Sigmoid colon (tissue), 7 donors: ENCODE measurements around the gene WSB1. TPM values are rescaled to one million over a fixed set of nuclear protein-coding genes. Genes with fewer than 3 reads are reported as not detected.
"Not testable (repeated sequence)": the region's sequence is repeated elsewhere in the genome, so short reads cannot be mapped to it uniquely, and the experiment has no call there.

Source experiments
- DNase-seq: peaks from one replicate; pipeline ENCODE4 v3.0.0-alpha.2; 2019
- H3K27ac ChIP-seq, 4 donors: fragments of 200-600 bp; sonication (generic); one replicate each; pipeline ENCODE4 v1.5.1; 2016 to 2019; ENCODE audit warnings: mild to moderate bottlenecking in 1 of 4
- H3K27me3 ChIP-seq, 3 donors: fragments of 200-600 bp; sonication (generic); one replicate each; pipeline ENCODE4 v1.5.1; 2019; ENCODE audit warnings: mild to moderate bottlenecking in 1 of 3
- H3K36me3 ChIP-seq, 4 donors: fragments of 200-600 bp; sonication (generic); one replicate each; pipeline ENCODE4 v1.5.1; 2016 to 2019
- H3K4me1 ChIP-seq, 4 donors: fragments of 200-600 bp; sonication (generic); one replicate each; pipeline ENCODE4 v1.5.1; 2017 to 2019
- H3K4me3 ChIP-seq, 4 donors: fragments of 200-600 bp; sonication (generic); one replicate each; pipeline ENCODE4 v1.5.1; 2017 to 2019; ENCODE audit warnings: mild to moderate bottlenecking in 2 of 4, moderate library complexity in 1 of 4
- H3K9me3 ChIP-seq, 4 donors: fragments of 200-600 bp in 3 of 4; sonication (generic) in 3 of 4; one replicate each; pipeline versions ENCODE4 v1.5.1 to v1.6.1; 2013 to 2019
- CTCF ChIP-seq, 4 experiments: fragments of 450-650 bp in 3 of 4; fragments of 200-600 bp in 1 of 4; IDR thresholded peaks; one replicate each; pipeline ENCODE4 v1.5.1; 2016 to 2019; ENCODE audit warnings: antibody characterized with exemption in 4 of 4, mild to moderate bottlenecking in 3 of 4, moderate library complexity in 2 of 4
- EP300 ChIP-seq, 4 donors: sonication (generic); formaldehyde crosslinking; IDR thresholded peaks; one replicate each; pipeline ENCODE4 v1.6.1; 2017; ENCODE audit warnings: antibody characterized with exemption in 4 of 4
- POLR2A ChIP-seq, 2 donors: fragments of 450-650 bp; IDR thresholded peaks; one replicate each; pipeline ENCODE4 v1.6.1; 2016; ENCODE audit warnings: antibody characterized with exemption in 2 of 2, mild to moderate bottlenecking in 2 of 2, moderate library complexity in 2 of 2
- POLR2AphosphoS5 ChIP-seq, 4 donors: sonication (generic); formaldehyde crosslinking; IDR thresholded peaks; one replicate each; pipeline ENCODE4 v1.6.1; 2017; ENCODE audit warnings: antibody characterized with exemption in 4 of 4
- WGBS, 2 donors: extraction: QIAGEN DNeasy Blood & Tissue Kit; methylation state at CpG; one replicate each; pipeline ENCODE4 v1.1.7; 2013; 5-methylcytosine and 5-hydroxymethylcytosine counted together
- intact Hi-C: fragments of 100-400 bp; cut with DNase I; formaldehyde crosslinking; loops from one replicate; pipeline ENCODE4 v1.15.1; 2023
- polyA plus RNA-seq, 3 donors: library from polyadenylated mRNA; stranded (reverse); fragments of 200-250 nt; gene quantifications; one replicate each; pipeline ENCODE4 v1.2.3, GENCODE V29; 2013
- total RNA-seq, 4 donors: library from RNA; depleted of rRNA; stranded (reverse); fragments of >200 nt; gene quantifications; one replicate each; pipeline ENCODE4 v1.1.0, GENCODE V29; 2016
- donor health status: healthy with polysubstance abuse.
- donor health status: Bipolar disorder and iron deficiency.
- donor health status: healthy.

WSB1 gene
- total and polyA plus RNA-seq, 7 donors: 23.4 to 240 (median 111) TPM

DNA sequence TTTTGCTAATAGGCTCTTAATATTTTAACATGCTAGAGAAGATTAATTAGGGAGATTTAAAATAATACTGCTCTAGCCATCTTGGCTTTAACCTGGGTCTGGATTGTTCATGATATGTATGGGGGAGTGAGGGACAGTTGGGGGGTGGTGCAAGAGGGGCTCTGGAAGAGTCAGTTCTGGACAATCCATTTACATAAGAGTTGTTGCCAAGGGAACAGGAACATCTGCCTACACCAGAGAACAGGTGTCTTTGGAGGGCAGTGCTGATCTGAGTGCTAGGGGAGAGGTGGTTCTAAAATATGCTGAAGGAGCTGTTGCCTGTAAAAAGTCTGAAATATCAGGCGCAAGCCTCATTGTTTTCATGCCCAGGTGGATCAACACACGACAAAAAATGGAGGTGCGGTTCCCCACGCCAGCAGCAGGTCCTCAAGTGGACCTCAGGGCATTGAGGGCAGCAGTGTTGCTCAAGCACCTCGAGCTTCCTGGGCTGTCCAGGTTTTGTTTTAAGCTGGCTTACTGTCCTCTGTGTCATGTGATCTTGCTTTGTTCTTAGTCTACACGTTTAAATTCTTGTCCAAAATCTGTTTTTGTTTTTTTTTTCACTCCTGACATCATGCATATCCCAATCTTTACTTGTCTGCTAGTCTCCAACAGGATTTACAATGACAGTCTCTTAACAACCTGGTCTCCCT lies 25.4 kb upstream of the WSB1 start:
- Histone ChIP-seq H3K4me1 (no peaks in the 10 kb centered on the region), H3K27me3 (no peaks in the 10 kb centered on the region), H3K27ac (no peak overlapping the region), H3K4me3 (no peak overlapping the region), H3K36me3 (no peaks in the 10 kb centered on the region), H3K9me3 (no peaks in the 10 kb centered on the region)
- no peak for TF ChIP-seq CTCF (IDR thresholded peaks at IDR 0.05)
- no peak for TF ChIP-seq EP300 (IDR thresholded peaks at IDR 0.05)
- no peak for TF ChIP-seq POLR2AphosphoS5 (IDR thresholded peaks at IDR 0.05)
- no peak for TF ChIP-seq POLR2A (IDR thresholded peaks at IDR 0.05)
- intact Hi-C loops: no loop called here
- no peak for DNase-seq
- 75 to 78% methylated on average over 6 of the region's 6 CpGs for WGBS, 2 donors

DNA sequence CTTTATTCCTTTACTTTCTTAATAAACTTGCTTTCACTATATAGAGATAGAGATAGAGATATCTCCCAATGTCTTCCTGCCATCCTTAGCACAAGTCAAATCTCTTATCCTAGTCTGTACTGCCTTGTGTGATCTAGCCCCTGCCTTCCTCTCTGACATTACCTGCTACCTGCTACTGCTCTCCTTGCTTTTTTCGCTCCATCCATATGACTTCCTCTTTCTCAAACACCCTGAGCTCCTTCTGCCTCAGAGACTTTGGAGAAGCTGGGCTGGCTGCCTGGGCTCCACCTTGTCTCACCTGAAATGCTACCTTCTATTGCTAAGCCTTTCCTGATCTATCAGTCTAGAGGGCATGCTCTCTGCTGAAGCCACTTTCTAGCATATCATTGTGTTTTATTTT lies 24.7 kb upstream of the WSB1 start:
- no peak overlapping the region for H3K27ac ChIP-seq
- TF ChIP-seq EP300 (IDR thresholded peaks at IDR 0.05): no peak
- TF ChIP-seq POLR2AphosphoS5 (IDR thresholded peaks at IDR 0.05): no peak
- TF ChIP-seq POLR2A (IDR thresholded peaks at IDR 0.05): no peak
- TF ChIP-seq CTCF (IDR thresholded peaks at IDR 0.05): no peak
- 71 to 80% methylated on average over 1 of the region's 1 CpG for WGBS, 2 donors
- H3K27me3 ChIP-seq: no peaks in the 10 kb centered on the region
- no peaks in the 10 kb centered on the region for H3K9me3 ChIP-seq
- H3K4me3 ChIP-seq: no peak overlapping the region
- H3K36me3 ChIP-seq: no peaks in the 10 kb centered on the region
- no peaks in the 10 kb centered on the region for H3K4me1 ChIP-seq
- intact Hi-C loops: no loop called here
- DNase-seq: no peak

DNA sequence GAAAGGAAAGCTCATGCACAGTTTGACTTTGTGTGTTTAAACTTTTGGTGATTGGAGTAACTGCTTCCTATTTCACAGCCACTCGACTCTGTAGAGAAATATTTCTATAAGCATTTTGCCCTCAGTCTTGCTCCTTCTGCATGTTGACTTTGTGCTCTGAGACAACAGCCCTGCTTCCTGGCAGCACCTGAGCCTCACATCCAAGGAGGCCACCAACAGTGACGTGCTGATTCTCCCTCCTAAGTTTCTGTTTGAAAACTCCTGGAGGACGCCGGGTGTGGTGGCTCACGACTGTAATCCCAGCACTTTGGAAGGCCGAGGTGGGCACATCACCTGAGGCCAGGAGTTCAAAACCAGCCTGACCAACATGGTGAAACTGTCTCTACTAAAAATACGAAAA lies 23.9 kb upstream of the WSB1 start:
- no peak overlapping the region for H3K27ac ChIP-seq
- H3K36me3 ChIP-seq: no peaks in the 10 kb centered on the region
- H3K4me1 ChIP-seq: no peaks in the 10 kb centered on the region
- DNase-seq: no peak
- no peaks in the 10 kb centered on the region for H3K9me3 ChIP-seq
- no peak for TF ChIP-seq POLR2AphosphoS5 (IDR thresholded peaks at IDR 0.05)
- no peak for TF ChIP-seq POLR2A (IDR thresholded peaks at IDR 0.05)
- TF ChIP-seq CTCF (IDR thresholded peaks at IDR 0.05): no peak
- no peaks in the 10 kb centered on the region for H3K27me3 ChIP-seq
- H3K4me3 ChIP-seq: no peak overlapping the region
- intact Hi-C loops: no loop called here
- 78% methylated on average over 7 of the region's 7 CpGs for WGBS, 2 donors

GRCh38 chr17:27276653-27277156 lies 17.2 kb upstream of the WSB1 start:
- no peaks in the 10 kb centered on the region for H3K4me1 ChIP-seq
- intact Hi-C loops: no loop called here
- DNase-seq: no peak
- H3K27ac ChIP-seq: no peak overlapping the region
- H3K27me3 ChIP-seq: no peaks in the 10 kb centered on the region
- no peaks in the 10 kb centered on the region for H3K9me3 ChIP-seq
- H3K4me3 ChIP-seq: no peak overlapping the region
- TF ChIP-seq CTCF (IDR thresholded peaks at IDR 0.05) (no peak), POLR2A (IDR thresholded peaks at IDR 0.05) (no peak)
- WGBS, 2 donors: 82 to 84% methylated on average over 14 of the region's 14 CpGs
- no peaks in the 10 kb centered on the region for H3K36me3 ChIP-seq

GRCh38 chr17:27279132-27279531 lies 14.8 kb upstream of the WSB1 start:
- DNase-seq, H3K4me1 ChIP-seq, H3K9me3 ChIP-seq, H3K4me3 ChIP-seq, intact Hi-C loops, H3K27ac ChIP-seq, H3K36me3 ChIP-seq, H3K27me3 ChIP-seq: not testable (repeated sequence)
- WGBS, 2 donors: 96 to 98% methylated on average over 3 of the region's 3 CpGs
